Measurements from ENCODE around the gene SMOC1.

The SMOC1 gene

DNA sequence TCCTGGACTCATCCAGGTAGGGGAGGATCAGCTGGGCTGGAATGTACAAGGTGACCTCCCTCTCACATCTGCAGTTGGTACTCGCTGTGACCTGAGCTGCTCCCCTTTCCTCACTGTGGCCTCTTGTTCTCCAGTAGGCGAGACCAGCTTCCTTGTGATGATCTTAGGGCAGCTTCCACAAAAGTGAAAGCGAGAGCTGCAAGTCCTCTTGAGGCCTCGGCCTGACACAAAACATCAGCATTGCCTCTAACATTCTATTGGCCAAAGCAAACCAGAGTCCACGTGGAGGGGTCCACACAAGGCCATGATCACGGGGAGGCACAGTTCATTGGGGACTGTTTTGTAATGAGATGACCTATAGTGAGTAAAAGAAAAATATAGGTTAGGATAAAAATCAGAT, 127.5 kb downstream of the SMOC1 start:
- no peak overlapping the region for H4K8ac ChIP-seq (ENCODE audit: low read depth, low read length)
- DNase-seq, result no peak
- no peak overlapping the region for H3K4me3 ChIP-seq (ENCODE audit: low read length)
- H2AK5ac ChIP-seq (ENCODE audit: low read length), result no peak overlapping the region
- H3K36me3 ChIP-seq (ENCODE audit: control insufficient read depth, insufficient read depth, low read length), result no peaks in the 10 kb centered on the region
- H3K27ac ChIP-seq (ENCODE audit: low read depth, low read length), result no peak overlapping the region
- H2BK5ac ChIP-seq (ENCODE audit: low read length), result no peak overlapping the region
- H3K79me2 ChIP-seq (ENCODE audit: control insufficient read depth, insufficient read depth, low read length), result no peaks in the 10 kb centered on the region
- H3K9ac ChIP-seq (ENCODE audit: low read length), result no peak overlapping the region
- WGBS (ENCODE audit: extremely low coverage, insufficient coverage, low lambda C conversion rate), result no CpG with 5 or more reads among the region's 6 CpGs
- no peaks in the 10 kb centered on the region for H3K4me1 ChIP-seq (ENCODE audit: control insufficient read depth, low read depth, low read length)
- H2BK120ac ChIP-seq (ENCODE audit: low read depth, low read length), result no peak overlapping the region
- H3K56ac ChIP-seq (ENCODE audit: low read length), result no peak overlapping the region
- H3K18ac ChIP-seq (ENCODE audit: low read length), result no peak overlapping the region
- H3K4ac ChIP-seq (ENCODE audit: low read depth, low read length), result no peak overlapping the region
- H3K4me2 ChIP-seq (ENCODE audit: low read length), result no peak overlapping the region
- no peak overlapping the region for H3K23ac ChIP-seq (ENCODE audit: low read length)
- no peak overlapping the region for H4K5ac ChIP-seq (ENCODE audit: low read length)
- H3K27me3 ChIP-seq (ENCODE audit: insufficient read depth, low read length, poor library complexity), result no peaks in the 10 kb centered on the region
- H3K79me1 ChIP-seq (ENCODE audit: low read length), result no peaks in the 10 kb centered on the region
- no peak overlapping the region for H2BK15ac ChIP-seq (replicated peaks; ENCODE audit: low read depth)

DNA sequence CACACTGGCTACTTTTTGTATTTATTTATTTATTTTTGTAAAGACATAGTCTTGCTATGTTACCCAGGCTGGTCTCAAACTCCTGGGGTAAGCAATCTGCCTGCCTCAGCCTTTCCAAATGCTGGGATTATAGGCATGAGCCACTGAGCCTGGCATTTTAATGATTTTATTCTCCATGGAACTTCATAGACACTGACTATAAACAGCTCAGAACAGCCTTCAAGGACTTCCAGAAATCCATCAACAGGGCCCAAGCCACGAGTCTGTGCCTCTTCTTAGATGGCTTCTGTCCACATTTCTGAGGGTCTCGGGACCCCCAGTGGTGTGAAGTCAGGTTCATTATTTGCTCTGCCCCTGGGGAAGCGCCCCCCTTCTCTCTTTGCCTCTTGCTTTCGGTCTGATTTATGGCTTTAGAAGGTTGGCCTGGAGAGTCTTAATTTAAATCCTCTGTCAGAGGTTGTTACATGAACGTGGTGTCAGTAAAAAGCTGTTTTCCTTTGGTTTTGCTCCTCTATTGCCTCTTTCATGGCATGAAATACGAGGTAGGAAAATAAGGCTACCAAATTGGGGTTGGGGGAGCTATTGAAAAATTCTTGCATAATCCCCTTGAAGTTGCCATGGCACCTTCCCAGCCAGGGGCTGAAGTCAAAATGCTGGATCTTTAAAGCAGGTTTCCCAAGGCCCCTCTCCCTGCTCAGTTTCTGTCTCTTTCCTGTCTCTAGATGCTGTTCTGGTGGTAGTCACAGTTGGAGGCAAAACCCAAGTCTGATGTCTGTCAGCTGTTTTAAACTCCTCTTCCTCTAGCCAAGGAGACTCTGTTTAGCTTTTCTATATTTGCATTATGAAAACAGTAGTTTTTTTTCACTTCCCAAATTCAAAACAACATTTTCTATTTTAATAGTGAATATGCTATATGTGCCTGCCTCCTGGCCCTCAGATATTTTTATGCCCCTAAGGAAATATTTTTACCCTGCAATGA, 129.4 kb downstream of the SMOC1 start:
- Histone ChIP-seq H2BK5ac (ENCODE audit: low read length) (no peak overlapping the region), H3K4me1 (ENCODE audit: control insufficient read depth, low read depth, low read length) (no peaks in the 10 kb centered on the region), H3K4ac (ENCODE audit: low read depth, low read length) (no peak overlapping the region), H3K79me2 (ENCODE audit: control insufficient read depth, insufficient read depth, low read length) (no peaks in the 10 kb centered on the region), H2BK15ac (replicated peaks; ENCODE audit: low read depth) (no peak overlapping the region), H2BK120ac (ENCODE audit: low read depth, low read length) (no peak overlapping the region), H3K27ac (ENCODE audit: low read depth, low read length) (no peak overlapping the region), H3K4me2 (ENCODE audit: low read length) (no peak overlapping the region), H3K9ac (ENCODE audit: low read length) (no peak overlapping the region), H4K5ac (ENCODE audit: low read length) (no peak overlapping the region), H3K4me3 (ENCODE audit: low read length) (no peak overlapping the region), H3K23ac (ENCODE audit: low read length) (no peak overlapping the region), H3K79me1 (ENCODE audit: low read length) (no peaks in the 10 kb centered on the region), H2AK5ac (ENCODE audit: low read length) (no peak overlapping the region), H3K36me3 (ENCODE audit: control insufficient read depth, insufficient read depth, low read length) (no peaks in the 10 kb centered on the region), H3K18ac (ENCODE audit: low read length) (peak overlapping the region; percentile 15), H3K56ac (ENCODE audit: low read length) (no peak overlapping the region), H3K27me3 (ENCODE audit: insufficient read depth, low read length, poor library complexity) (no peaks in the 10 kb centered on the region), H4K8ac (ENCODE audit: low read depth, low read length) (no peak overlapping the region)
- no peak for DNase-seq
- no CpG with 5 or more reads among the region's 6 CpGs for WGBS (ENCODE audit: extremely low coverage, insufficient coverage, low lambda C conversion rate)

DNA sequence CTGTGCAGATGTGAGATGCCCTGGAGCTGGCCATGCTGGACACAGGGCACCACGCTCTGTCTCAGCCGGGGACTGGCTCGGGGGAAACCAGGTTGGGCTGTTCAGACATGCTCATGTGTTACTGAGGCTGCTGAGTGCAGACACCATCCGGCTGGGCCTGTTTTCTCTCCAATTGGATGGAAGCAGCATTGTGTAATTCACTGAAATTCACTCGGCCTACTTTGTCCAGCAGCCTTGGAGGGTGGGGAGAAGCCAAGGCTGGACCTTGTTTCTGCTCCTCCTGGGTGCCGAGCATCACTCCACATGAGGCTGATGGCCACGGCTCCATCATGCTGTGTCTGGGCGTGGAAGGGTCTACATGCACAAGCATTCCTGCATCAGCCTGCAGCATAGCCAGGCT, 130.7 kb downstream of the SMOC1 start:
- Histone ChIP-seq H3K4me1 (ENCODE audit: control insufficient read depth, low read depth, low read length) (no peaks in the 10 kb centered on the region), H2BK120ac (ENCODE audit: low read depth, low read length) (no peak overlapping the region)
- no peak for DNase-seq

DNA sequence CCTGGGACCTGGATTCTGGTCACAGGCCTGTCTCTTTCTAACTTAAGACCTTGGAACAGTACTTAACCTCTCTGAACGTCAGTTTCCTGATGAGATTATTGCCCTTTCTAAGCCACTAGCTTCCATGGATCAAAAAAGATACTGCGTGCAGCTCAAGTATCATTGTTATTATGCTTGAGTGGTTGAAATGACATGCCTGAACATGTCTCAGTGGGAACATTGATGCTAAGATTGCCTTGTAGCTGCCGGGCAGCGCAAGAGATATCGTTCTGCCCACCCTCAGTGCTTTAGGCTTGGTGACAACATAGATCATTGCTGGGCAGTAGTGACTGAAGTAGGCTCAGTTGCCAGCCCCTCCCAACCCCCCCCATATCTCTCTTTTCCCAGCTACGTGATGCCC, 131.9 kb downstream of the SMOC1 start:
- Histone ChIP-seq H3K4me1 (ENCODE audit: control insufficient read depth, low read depth, low read length) (no peaks in the 10 kb centered on the region), H3K4ac (ENCODE audit: low read depth, low read length) (no peak overlapping the region), H3K23ac (ENCODE audit: low read length) (no peak overlapping the region), H2BK120ac (ENCODE audit: low read depth, low read length) (no peak overlapping the region), H3K18ac (ENCODE audit: low read length) (no peak overlapping the region), H2BK15ac (replicated peaks; ENCODE audit: low read depth) (no peak overlapping the region), H3K9ac (ENCODE audit: low read length) (no peak overlapping the region), H3K79me1 (ENCODE audit: low read length) (no peaks in the 10 kb centered on the region), H3K56ac (ENCODE audit: low read length) (no peak overlapping the region), H3K4me2 (ENCODE audit: low read length) (no peak overlapping the region), H3K79me2 (ENCODE audit: control insufficient read depth, insufficient read depth, low read length) (no peaks in the 10 kb centered on the region), H4K8ac (ENCODE audit: low read depth, low read length) (no peak overlapping the region), H3K27ac (ENCODE audit: low read depth, low read length) (no peak overlapping the region), H2BK5ac (ENCODE audit: low read length) (no peak overlapping the region), H2AK5ac (ENCODE audit: low read length) (no peak overlapping the region), H3K4me3 (ENCODE audit: low read length) (no peak overlapping the region), H4K5ac (ENCODE audit: low read length) (no peak overlapping the region), H3K27me3 (ENCODE audit: insufficient read depth, low read length, poor library complexity) (no peaks in the 10 kb centered on the region), H3K36me3 (ENCODE audit: control insufficient read depth, insufficient read depth, low read length) (no peaks in the 10 kb centered on the region)
- no peak for DNase-seq
- WGBS (ENCODE audit: extremely low coverage, insufficient coverage, low lambda C conversion rate), result no CpG with 5 or more reads among the region's 6 CpGs

More for the DNA sequence above, 130.7 kb downstream of the SMOC1 start:
- no peak overlapping the region for H3K4me2 ChIP-seq (ENCODE audit: low read length)
- no peak overlapping the region for H2BK15ac ChIP-seq (replicated peaks; ENCODE audit: low read depth)
- H3K27ac ChIP-seq (ENCODE audit: low read depth, low read length), result no peak overlapping the region
- WGBS (ENCODE audit: extremely low coverage, insufficient coverage, low lambda C conversion rate), result no CpG with 5 or more reads among the region's 8 CpGs
- H3K27me3 ChIP-seq (ENCODE audit: insufficient read depth, low read length, poor library complexity), result no peaks in the 10 kb centered on the region
- H3K79me1 ChIP-seq (ENCODE audit: low read length), result no peaks in the 10 kb centered on the region
- H3K4ac ChIP-seq (ENCODE audit: low read depth, low read length), result no peak overlapping the region
- no peak overlapping the region for H3K18ac ChIP-seq (ENCODE audit: low read length)
- no peak overlapping the region for H3K4me3 ChIP-seq (ENCODE audit: low read length)
- H3K9ac ChIP-seq (ENCODE audit: low read length), result no peak overlapping the region
- no peak overlapping the region for H4K5ac ChIP-seq (ENCODE audit: low read length)
- H3K56ac ChIP-seq (ENCODE audit: low read length), result no peak overlapping the region
- no peak overlapping the region for H2AK5ac ChIP-seq (ENCODE audit: low read length)
- no peaks in the 10 kb centered on the region for H3K79me2 ChIP-seq (ENCODE audit: control insufficient read depth, insufficient read depth, low read length)
- H3K36me3 ChIP-seq (ENCODE audit: control insufficient read depth, insufficient read depth, low read length), result no peaks in the 10 kb centered on the region
- H4K8ac ChIP-seq (ENCODE audit: low read depth, low read length), result no peak overlapping the region
- no peak overlapping the region for H3K23ac ChIP-seq (ENCODE audit: low read length)
- no peak overlapping the region for H2BK5ac ChIP-seq (ENCODE audit: low read length)

DNA sequence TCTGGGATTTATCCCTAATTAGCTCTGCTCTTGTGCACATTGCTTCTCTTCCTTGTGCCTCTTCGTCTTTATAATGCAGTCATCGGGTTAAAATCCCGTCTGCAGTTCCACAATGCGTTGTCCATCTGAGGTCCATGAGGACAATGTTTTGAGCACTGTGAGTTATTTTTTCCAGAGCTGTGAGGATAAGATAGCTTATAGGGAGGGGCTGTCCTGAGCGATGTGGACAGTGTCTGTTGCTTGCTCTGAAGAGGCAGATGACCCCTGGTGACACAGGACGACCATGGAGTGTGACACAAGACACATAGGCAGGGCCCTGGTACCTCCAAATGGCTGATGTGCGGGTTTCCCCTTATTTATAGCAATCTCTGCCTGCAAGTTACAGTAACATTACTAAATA, 132.5 kb downstream of the SMOC1 start:
- Histone ChIP-seq H3K23ac (ENCODE audit: low read length) (no peak overlapping the region), H3K56ac (ENCODE audit: low read length) (no peak overlapping the region), H4K5ac (ENCODE audit: low read length) (no peak overlapping the region), H3K4ac (ENCODE audit: low read depth, low read length) (no peak overlapping the region), H3K36me3 (ENCODE audit: control insufficient read depth, insufficient read depth, low read length) (no peaks in the 10 kb centered on the region), H3K27ac (ENCODE audit: low read depth, low read length) (no peak overlapping the region), H3K9ac (ENCODE audit: low read length) (no peak overlapping the region), H4K8ac (ENCODE audit: low read depth, low read length) (no peak overlapping the region), H3K79me2 (ENCODE audit: control insufficient read depth, insufficient read depth, low read length) (no peaks in the 10 kb centered on the region), H3K4me3 (ENCODE audit: low read length) (no peak overlapping the region), H3K4me2 (ENCODE audit: low read length) (no peak overlapping the region), H2AK5ac (ENCODE audit: low read length) (no peak overlapping the region), H3K27me3 (ENCODE audit: insufficient read depth, low read length, poor library complexity) (no peaks in the 10 kb centered on the region), H3K79me1 (ENCODE audit: low read length) (no peaks in the 10 kb centered on the region), H2BK120ac (ENCODE audit: low read depth, low read length) (no peak overlapping the region), H3K4me1 (ENCODE audit: control insufficient read depth, low read depth, low read length) (no peaks in the 10 kb centered on the region), H3K18ac (ENCODE audit: low read length) (no peak overlapping the region), H2BK15ac (replicated peaks; ENCODE audit: low read depth) (no peak overlapping the region), H2BK5ac (ENCODE audit: low read length) (no peak overlapping the region)
- no peak for DNase-seq
- WGBS (ENCODE audit: extremely low coverage, insufficient coverage, low lambda C conversion rate), result no CpG with 5 or more reads among the region's 7 CpGs

All from mesendoderm (in vitro differentiated cells).